GM18870 (cell line): ENCODE data around the gene JUP.
"Not testable (repeated sequence)": the region's sequence is repeated elsewhere in the genome, so short reads cannot be mapped to it uniquely, and the experiment has no call there.

ENCODE experiments used
- ATAC-seq: cut with Tn5 transposase; IDR thresholded peaks from one replicate; pipeline ENCODE4 v1.9.1; 2021; ENCODE audit warnings: moderate library complexity; ENCODE audit not compliant: unreplicated experiment

JUP gene

GRCh38 chr17:41781404-41782110 is 5.0 kb downstream of the JUP start:
- no peak for ATAC-seq

DNA sequence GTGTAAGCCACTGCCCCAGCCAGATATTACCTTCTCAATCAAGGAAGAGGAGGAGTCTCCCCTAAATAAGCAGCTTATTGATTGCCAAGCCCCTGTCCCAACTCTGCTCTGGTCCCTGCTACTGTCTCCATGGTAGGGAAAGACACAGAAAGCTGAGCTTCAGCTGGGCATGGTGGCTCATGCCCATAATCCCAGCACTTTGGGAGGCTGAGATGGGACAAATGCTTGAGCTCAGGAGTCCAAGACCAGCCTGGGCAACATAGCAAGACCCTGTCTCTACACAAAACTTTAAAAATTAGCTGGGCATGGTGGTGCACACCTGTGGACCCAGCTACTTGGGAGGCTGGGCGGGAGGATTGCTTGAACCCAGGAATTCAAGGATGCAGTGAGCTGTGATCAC is 6.6 kb downstream of the JUP start:
- no peak for ATAC-seq

DNA sequence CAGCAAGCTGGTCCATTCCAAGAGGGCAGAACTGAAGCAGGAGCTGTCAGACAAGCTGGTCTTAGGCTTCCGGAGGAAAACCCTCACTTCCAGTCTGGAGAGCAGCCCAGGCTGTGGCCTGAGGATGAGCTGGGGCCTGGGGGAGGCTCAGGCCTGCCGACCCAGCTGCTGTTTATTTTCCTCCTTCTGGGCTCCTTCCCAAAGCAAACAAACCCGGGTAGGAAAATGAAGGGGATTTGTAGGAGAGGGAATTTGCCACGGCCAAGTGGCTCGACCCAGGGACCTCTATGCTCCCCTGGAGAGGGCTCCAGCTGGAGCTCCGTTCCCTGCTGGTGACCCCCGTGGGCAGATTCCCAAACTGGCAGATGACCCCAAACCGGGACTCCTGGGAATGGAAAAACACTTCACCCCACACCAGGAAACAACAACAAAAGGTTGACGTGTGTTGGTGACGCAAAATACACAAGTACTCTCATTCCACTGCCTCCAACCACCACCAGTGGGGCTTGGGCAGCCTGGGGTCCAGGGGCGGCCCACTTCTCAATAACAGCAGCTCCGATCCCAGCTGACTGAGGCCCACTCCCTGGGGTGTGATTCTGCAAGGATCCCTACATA is 8.8 kb downstream of the JUP start:
- no peak for ATAC-seq

GRCh38 chr17:41777157-41777573 is 9.3 kb downstream of the JUP start:
- no peak for ATAC-seq

GRCh38 chr17:41776262-41776900 is 10.1 kb downstream of the JUP start:
- not testable (repeated sequence) for ATAC-seq

- no peak for ATAC-seq
Observed at GRCh38 chr17:41775394-41776226, 10.9 kb downstream of the JUP start.

GRCh38 chr17:41773731-41774193 is 12.7 kb downstream of the JUP start:
- no peak for ATAC-seq

GRCh38 chr17:41773190-41773588 is 13.3 kb downstream of the JUP start:
- no peak for ATAC-seq

GRCh38 chr17:41772586-41773189 is 13.8 kb downstream of the JUP start:
- no peak for ATAC-seq

DNA sequence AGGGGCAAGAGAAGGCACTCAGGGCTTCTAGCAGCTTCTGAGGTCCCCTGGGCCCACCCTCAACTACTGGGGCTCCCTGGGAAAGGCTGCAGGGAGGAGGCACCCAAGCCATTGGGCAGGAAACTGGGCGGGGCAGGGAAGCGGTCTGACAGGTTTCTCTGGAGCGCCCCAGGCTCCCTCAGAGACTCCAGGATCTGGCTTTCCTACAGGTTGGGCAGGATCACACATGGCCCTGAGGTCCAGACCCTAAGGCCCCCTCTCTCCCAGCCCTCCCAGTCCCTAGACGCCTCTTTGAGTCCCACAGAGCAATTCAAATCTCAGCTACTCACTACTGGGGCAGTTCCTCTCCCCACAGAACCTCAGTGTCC is 14.3 kb downstream of the JUP start:
- no peak for ATAC-seq

- ATAC-seq = no peak
Observed at GRCh38 chr17:41771389-41772206, 14.9 kb downstream of the JUP start.

DNA sequence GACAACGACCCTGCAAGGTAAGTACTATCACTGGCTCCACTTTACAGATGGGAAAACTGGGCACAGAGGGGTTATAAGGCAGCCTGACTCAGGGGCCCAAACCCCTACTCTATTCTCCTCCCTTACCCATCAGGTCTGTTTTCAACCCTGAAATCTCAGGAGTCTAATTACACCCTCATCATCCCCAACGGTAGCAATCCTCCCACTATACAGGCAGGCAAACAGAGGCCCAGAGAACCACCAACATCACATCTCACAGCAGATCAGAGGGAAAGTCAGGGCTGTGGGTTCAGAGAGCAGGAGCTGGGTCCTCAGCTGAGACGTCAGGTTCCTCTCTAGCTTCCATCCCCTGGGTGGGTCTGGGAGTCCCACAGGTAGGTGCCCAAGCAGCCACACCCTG is 16.5 kb downstream of the JUP start:
- no peak for ATAC-seq

DNA sequence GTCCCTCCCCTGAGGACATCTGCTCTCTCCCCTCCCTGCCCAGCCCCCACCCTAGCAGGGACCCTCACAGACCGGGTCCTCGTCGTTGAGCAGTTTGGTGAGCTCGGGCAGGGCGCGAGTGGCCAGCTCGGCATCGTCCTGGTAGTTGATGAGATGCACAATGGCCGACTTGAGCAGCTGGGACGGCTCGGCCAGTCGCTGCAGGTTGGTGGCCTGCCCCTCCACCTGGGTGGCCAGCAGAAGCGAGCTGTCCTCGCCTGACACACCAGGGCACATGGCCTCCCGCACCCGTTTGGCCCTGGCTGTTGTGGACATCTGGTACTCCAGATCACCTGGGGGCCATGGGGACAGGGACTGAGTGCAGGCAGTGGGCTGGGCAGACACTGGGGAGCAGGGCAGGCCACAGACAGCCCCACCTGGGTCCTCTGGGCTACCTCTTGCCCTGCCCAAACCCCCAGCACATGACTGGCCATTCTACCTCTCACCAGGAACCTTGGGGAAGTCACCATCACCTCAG is 17.1 kb downstream of the JUP start:
- ATAC-seq = no peak

GRCh38 chr17:41768682-41769288 is 17.7 kb downstream of the JUP start:
- ATAC-seq = no peak

GRCh38 chr17:41767324-41768042 is 19.0 kb downstream of the JUP start:
- no peak for ATAC-seq

GRCh38 chr17:41766135-41766534 is 20.4 kb downstream of the JUP start:
- no peak for ATAC-seq

GRCh38 chr17:41763327-41763726 is 23.2 kb downstream of the JUP start:
- ATAC-seq = no peak

GRCh38 chr17:41762841-41763240 is 23.7 kb downstream of the JUP start:
- no peak for ATAC-seq

- ATAC-seq = no peak
Observed at GRCh38 chr17:41762391-41762790, 24.1 kb downstream of the JUP start.
